HFFc6 (cell line): Measurements from ENCODE around the gene CCDC12. TPM values are rescaled to one million over a fixed set of nuclear protein-coding genes. Genes with fewer than 3 reads are reported as not detected.

Experiments used
- DNase-seq: peaks from one replicate; pipeline ENCODE4 v3.0.0-alpha.2; 2018
- H3K27ac Mint-ChIP-seq: 2 replicates; pipeline ENCODE4 v1.8.0; 2020; ENCODE audit warnings: mild to moderate bottlenecking, mixed read lengths
- H3K27me3 Mint-ChIP-seq: 2 replicates; pipeline ENCODE4 v1.8.0; 2021; ENCODE audit warnings: mild to moderate bottlenecking, moderate library complexity, mixed read lengths; ENCODE audit not compliant: insufficient read depth
- H3K36me3 Mint-ChIP-seq: 2 replicates; pipeline ENCODE4 v1.8.0; 2021; ENCODE audit warnings: low read depth, mixed read lengths
- H3K4me1 Mint-ChIP-seq: 2 replicates; pipeline ENCODE4 v1.8.0; 2020; ENCODE audit warnings: low read depth, mixed read lengths
- H3K4me3 Mint-ChIP-seq: 2 replicates; pipeline ENCODE4 v1.8.0; 2020; ENCODE audit warnings: mild to moderate bottlenecking, moderate library complexity, mixed read lengths
- H3K9me3 Mint-ChIP-seq: 2 replicates; pipeline ENCODE4 v1.8.0; 2020; ENCODE audit warnings: mild to moderate bottlenecking, mixed read lengths
- total RNA-seq, 6 experiments: library from RNA; stranded (reverse); fragmentation: NEBNext Ultra II Directional; extraction: Animal tissue kit (Norgen Biotek cat#: 25700); gene quantifications; 2 replicates in 1 of 6; 3 replicates in 5 of 6; pipeline ENCODE4 v1.2.3, GENCODE V29; 2021
- TF ChIP-seq, protein P1 (sequence below): fragments of 200-600 bp; sonication (generic); IDR thresholded peaks from 2 replicates; pipeline ENCODE4 v1.5.0; 2021; ENCODE audit warnings: antibody characterized with exemption, mild to moderate bottlenecking

CCDC12 gene
- total RNA-seq, 6 experiments from 2014 or later = 21.3 to 27.9 (median 27.2) TPM

GRCh38 chr3:46938118-46938517, 38.4 kb downstream of the CCDC12 start:
- Mint-ChIP-seq H3K27me3 (no peaks in the 10 kb centered on the region; the same call in 1 of the 2 replicates), H3K36me3 (peaks cover 20% of the 10 kb centered on the region), H3K4me1 (peaks cover 43% of the 10 kb centered on the region), H3K4me3 (no peak overlapping the region), H3K27ac (peak overlapping the region; percentile 90; the same call in 1 of the 2 replicates), H3K9me3 (no peaks in the 10 kb centered on the region)
- TF ChIP-seq, protein P1, sequence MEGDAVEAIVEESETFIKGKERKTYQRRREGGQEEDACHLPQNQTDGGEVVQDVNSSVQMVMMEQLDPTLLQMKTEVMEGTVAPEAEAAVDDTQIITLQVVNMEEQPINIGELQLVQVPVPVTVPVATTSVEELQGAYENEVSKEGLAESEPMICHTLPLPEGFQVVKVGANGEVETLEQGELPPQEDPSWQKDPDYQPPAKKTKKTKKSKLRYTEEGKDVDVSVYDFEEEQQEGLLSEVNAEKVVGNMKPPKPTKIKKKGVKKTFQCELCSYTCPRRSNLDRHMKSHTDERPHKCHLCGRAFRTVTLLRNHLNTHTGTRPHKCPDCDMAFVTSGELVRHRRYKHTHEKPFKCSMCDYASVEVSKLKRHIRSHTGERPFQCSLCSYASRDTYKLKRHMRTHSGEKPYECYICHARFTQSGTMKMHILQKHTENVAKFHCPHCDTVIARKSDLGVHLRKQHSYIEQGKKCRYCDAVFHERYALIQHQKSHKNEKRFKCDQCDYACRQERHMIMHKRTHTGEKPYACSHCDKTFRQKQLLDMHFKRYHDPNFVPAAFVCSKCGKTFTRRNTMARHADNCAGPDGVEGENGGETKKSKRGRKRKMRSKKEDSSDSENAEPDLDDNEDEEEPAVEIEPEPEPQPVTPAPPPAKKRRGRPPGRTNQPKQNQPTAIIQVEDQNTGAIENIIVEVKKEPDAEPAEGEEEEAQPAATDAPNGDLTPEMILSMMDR = no peak
- no peak for DNase-seq

GRCh38 chr3:46936733-46937250, 39.8 kb downstream of the CCDC12 start:
- DNase-seq = peak; percentile 53
- Mint-ChIP-seq H3K27ac (peak overlapping the region; percentile 90), H3K4me3 (peak overlapping the region; percentile 20; the same call in 1 of the 2 replicates), H3K36me3 (peaks cover 20% of the 10 kb centered on the region), H3K27me3 (no peaks in the 10 kb centered on the region; the same call in 1 of the 2 replicates), H3K4me1 (peaks cover 53% of the 10 kb centered on the region), H3K9me3 (no peaks in the 10 kb centered on the region)
- TF ChIP-seq, protein P1 = peak; percentile 11; the same call in 1 of the 2 replicates

DNA sequence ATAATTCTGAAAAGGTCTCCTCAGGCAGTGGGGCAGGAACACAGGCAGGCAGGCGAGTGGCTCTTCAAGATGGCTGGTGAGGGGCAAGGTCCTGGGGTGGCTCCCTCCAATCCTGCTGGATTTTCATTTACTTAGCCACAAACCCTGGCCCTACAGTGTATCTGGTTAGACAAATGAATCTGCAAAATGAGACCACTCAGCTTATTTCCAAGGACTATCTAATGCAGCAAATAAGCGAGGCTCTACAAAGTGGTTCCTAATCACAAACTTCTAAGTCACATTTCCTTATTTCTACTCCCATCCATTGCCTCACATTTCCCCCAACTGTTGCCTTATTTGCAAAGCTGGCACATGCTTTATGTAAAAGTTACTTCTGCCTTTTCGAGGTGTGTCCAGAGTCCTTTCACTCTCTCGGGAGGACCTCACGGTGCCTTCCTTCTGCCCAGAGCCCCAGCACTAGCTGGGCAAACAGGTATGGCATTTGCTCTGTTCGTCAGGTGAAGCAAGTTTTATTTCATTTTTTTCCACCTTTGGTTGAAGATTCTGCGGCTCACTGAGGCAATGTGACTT, 40.5 kb downstream of the CCDC12 start:
- Mint-ChIP-seq H3K27ac (peak overlapping the region; percentile 90), H3K36me3 (peaks cover 20% of the 10 kb centered on the region), H3K4me3 (peak overlapping the region; percentile 58), H3K9me3 (no peaks in the 10 kb centered on the region), H3K4me1 (peaks cover 60% of the 10 kb centered on the region), H3K27me3 (peaks cover 3% of the 10 kb centered on the region; the same call in 1 of the 2 replicates)
- DNase-seq = no peak
- TF ChIP-seq, protein P1 = no peak

- Mint-ChIP-seq H3K36me3 (peaks cover 15% of the 10 kb centered on the region), H3K9me3 (no peaks in the 10 kb centered on the region), H3K27me3 (peaks cover 3% of the 10 kb centered on the region; the same call in 1 of the 2 replicates), H3K4me1 (peaks cover 67% of the 10 kb centered on the region), H3K27ac (peak overlapping the region; percentile 90), H3K4me3 (peak overlapping the region; percentile 58)
- TF ChIP-seq, protein P1 = peak; percentile 83
- peak; percentile 92 for DNase-seq
Observed at GRCh38 chr3:46935168-46935858, 41.2 kb downstream of the CCDC12 start.

DNA sequence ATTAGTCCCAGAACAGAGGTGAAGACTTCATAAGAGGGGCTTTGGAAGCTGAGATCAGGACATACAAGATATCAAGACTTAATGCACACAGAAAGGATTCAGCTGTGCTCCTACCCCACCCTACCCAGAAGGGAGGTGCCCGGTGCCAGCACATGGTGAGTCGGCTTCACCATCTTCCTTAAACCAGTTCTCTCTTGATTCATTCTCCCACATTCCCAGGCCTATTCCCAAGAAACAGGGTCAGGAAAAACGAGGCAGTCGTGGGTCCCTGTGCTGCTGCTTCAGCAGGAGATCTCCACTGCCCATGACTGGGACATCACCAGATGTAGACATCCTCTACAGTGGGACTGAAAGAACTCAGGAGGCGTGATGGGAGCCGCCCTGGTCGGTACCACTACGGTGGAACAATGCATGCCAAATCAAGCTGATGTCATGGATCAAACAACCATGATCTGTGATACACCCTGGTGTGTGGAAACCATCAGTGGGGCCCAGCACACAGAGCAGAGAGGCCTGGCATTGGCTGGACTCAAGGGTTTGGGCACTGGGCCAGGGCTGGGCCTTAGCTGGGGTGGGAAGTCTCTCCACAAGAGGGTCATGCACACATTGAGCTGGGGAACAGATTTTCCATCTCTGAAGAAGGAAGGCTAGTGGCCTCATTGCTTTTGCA, 41.9 kb downstream of the CCDC12 start:
- Mint-ChIP-seq H3K9me3 (no peaks in the 10 kb centered on the region), H3K27me3 (peaks cover 3% of the 10 kb centered on the region; the same call in 1 of the 2 replicates), H3K27ac (peak overlapping the region; percentile 90), H3K4me1 (peaks cover 71% of the 10 kb centered on the region), H3K4me3 (peak overlapping the region; percentile 58), H3K36me3 (peaks cover 12% of the 10 kb centered on the region; the same call in 1 of the 2 replicates)
- TF ChIP-seq, protein P1 = no peak
- no peak for DNase-seq
